H7 (cell line): ENCODE results near the gene LCTL. TPM values are rescaled to one million over a fixed set of nuclear protein-coding genes. Genes with fewer than 3 reads are reported as not detected.

Experiments used
- DNase-seq: peaks from one replicate; pipeline ENCODE4 v3.0.0; 2012
- H3K27me3 ChIP-seq: 2 replicates; pipeline ENCODE4 v1.6.0; 2011; ENCODE audit warnings: mild to moderate bottlenecking, low read length; ENCODE audit not compliant: control insufficient read depth, insufficient read depth
- H3K36me3 ChIP-seq: replicated peaks from 2 replicates; pipeline ENCODE4 v1.5.1; 2011; ENCODE audit warnings: low read length; ENCODE audit not compliant: control insufficient read depth, insufficient read depth
- H3K4me3 ChIP-seq: 2 replicates; pipeline ENCODE4 v1.5.1; 2011; ENCODE audit warnings: low read depth, mild to moderate bottlenecking, control low read depth, low read length, moderate library complexity; ENCODE audit not compliant: insufficient read depth
- total RNA-seq: library from RNA; depleted of rRNA; stranded (reverse); fragments of >200 nt; shearing (Covaris generic); gene quantifications from 2 replicates; pipeline ENCODE4 v1.2.3, GENCODE V29; 2014

Gene LCTL
- total RNA-seq, 1 experiment from 2014 or later, result 1.9 TPM

DNA sequence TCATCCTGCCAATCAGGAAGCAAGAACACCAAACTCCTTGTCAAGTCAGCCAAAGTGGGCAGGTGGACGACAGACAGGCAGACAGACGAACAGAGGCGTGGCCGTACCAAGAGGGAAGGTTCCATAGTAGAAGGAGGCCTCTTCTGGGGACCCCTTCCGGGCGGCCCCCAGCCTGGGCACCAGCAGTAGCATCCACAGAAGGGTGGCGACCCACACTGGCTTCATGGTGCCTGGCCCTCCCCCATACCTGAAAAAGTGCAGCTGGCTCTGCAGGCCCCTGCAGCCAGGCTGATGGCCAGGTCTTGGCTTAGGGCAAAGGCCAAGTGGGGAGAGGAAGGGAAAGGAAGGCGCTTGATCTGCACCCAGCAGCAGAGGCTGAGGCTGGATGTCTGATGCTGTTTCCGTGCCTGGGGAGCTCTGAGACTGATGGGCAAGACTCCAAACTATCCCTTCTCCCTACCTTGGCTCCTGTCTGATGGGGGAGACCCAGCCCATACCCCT is 607 bp downstream of the LCTL start:
- H3K4me3 ChIP-seq, result no peak overlapping the region
- DNase-seq, result no peak
- no peaks in the 10 kb centered on the region for H3K36me3 ChIP-seq
- no peaks in the 10 kb centered on the region for H3K27me3 ChIP-seq

DNA sequence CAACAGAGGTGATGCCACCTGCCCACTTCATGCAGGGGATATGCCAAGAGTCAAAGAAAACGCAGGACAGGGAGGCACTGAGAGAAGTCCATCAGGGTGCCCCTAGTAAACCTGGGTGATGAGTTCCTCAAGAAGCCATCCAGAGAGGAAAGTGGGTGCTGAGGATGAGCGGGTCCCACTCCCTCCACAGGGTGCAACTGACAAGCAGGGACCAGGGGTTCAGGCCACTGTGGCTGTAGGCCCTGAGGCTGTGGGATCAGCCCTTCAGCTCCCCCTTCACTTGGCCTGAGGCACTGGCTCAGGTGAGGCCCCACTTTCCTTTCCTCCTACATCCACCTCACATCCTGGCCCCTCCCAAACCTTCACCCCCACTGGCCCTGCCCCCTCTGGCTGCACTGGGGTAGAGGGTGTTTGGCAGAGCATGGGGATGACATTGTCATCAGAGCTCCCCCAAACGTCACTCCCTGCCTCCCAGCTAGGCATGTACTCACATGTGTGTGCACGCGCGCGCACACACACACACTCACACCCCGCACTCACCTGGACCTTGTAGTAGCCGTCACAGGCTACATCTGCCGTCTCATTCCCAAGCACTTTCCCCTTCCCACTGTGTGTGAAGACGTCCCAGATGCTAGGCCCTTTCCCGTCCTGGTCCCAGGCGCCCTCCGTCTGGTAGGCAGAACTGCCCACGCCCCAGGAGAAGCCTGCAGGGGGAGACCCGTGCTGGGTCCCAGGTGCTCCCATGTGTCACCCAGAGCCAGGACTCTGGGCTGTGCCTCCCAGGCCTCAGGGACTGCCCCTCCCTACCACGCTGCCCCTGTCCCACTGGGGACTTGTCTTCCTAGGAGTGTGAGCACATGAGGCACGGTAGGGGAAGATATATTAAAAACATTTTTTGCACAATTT is 1.4 kb downstream of the LCTL start:
- Histone ChIP-seq H3K4me3 (no peak overlapping the region), H3K36me3 (no peaks in the 10 kb centered on the region), H3K27me3 (no peaks in the 10 kb centered on the region)
- DNase-seq, result peak; percentile 66

DNA sequence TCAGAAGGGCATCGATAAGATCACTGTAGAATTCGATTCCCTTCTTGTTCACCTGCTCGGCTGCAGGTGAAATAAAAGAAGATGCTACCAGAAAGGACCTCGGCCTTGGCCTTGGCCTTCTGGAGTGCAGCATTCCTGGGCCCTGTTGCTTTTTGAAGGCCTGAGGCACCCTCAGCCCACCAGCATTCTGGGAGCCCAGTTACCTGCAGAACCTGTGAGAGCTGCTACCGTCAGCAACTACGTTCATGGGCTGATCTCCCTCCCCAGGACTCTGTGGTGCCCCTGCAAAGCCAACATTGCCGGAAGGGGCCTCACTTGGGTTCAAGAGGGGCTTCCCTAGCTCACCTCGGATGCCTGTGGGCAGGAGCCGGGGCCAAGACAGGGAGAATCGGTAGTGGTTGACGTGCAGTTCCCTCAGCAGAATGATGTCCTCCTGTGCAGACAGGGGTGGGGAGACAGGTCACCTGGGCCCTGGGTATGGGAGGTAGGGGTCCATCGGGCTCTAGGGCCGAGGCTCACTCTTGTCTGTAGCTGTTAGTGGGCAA is 2.2 kb downstream of the LCTL start:
- Histone ChIP-seq H3K36me3 (no peaks in the 10 kb centered on the region), H3K4me3 (no peak overlapping the region), H3K27me3 (no peaks in the 10 kb centered on the region)
- DNase-seq, result no peak

GRCh38 chr15:66563126-66563525 is 2.7 kb downstream of the LCTL start:
- no peaks in the 10 kb centered on the region for H3K27me3 ChIP-seq
- no peaks in the 10 kb centered on the region for H3K36me3 ChIP-seq
- no peak overlapping the region for H3K4me3 ChIP-seq
- DNase-seq, result no peak

DNA sequence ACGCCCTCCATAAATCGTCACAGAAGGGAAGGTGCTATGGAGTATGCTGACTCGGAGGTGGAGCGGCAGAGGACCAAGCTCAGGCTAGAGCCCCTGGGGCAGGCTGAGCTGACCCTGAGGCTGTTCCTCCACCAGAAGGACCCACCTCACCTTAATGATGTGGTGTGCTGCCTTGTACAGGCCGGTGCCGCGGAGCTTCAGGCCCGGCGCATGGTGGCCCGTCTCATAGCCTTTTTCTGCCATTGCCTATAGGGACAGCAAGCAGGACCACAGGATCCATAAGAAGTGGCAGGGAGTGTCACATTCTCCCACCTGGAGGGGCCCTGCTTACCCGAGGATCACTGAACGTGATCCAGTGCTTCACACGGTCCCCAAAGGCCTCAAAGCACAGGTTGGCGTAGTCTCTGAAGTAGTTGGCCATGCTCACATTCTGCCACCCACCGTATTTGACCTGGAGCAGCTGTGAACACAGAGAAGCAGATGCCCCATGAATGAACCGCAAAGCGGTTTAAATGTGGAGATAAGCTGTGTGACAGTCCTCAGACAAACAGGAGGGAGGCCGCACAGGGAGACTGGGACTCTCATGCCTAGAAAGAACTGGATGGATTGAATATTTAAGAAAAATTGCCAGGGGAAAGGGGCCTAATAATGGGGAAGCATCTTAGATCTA is 4.8 kb downstream of the LCTL start:
- Histone ChIP-seq H3K36me3 (no peaks in the 10 kb centered on the region), H3K4me3 (no peak overlapping the region), H3K27me3 (no peaks in the 10 kb centered on the region)
- no peak for DNase-seq

GRCh38 chr15:66558271-66558670 is 7.5 kb downstream of the LCTL start:
- no peaks in the 10 kb centered on the region for H3K36me3 ChIP-seq
- no peaks in the 10 kb centered on the region for H3K27me3 ChIP-seq
- DNase-seq, result no peak
- H3K4me3 ChIP-seq, result no peak overlapping the region

- Histone ChIP-seq H3K4me3 (no peak overlapping the region), H3K27me3 (no peaks in the 10 kb centered on the region), H3K36me3 (no peaks in the 10 kb centered on the region)
- DNase-seq, result no peak
Observed at GRCh38 chr15:66555685-66556084, 10.1 kb downstream of the LCTL start.

DNA sequence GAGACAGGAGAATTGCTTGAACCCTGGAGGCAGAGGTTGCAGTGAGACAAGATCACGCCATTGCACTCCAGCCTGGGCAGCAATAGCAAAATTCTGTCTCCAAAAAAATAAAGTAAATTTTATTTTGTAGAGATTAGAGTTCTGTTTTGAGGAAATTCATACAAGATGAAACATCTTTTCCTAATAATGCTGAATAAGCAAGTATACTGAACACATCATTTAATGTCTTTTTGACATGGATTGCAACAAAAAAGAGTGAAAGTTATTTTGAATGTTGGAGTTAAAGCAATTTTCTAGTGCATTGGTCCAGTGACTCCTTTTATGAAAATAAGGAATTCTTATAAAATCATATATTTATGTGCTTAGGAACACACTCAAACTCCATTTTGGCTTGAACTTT is 20.5 kb downstream of the LCTL start:
- no peak overlapping the region for H3K4me3 ChIP-seq
- H3K36me3 ChIP-seq, result peaks cover 3% of the 10 kb centered on the region
- no peaks in the 10 kb centered on the region for H3K27me3 ChIP-seq
- DNase-seq, result no peak

DNA sequence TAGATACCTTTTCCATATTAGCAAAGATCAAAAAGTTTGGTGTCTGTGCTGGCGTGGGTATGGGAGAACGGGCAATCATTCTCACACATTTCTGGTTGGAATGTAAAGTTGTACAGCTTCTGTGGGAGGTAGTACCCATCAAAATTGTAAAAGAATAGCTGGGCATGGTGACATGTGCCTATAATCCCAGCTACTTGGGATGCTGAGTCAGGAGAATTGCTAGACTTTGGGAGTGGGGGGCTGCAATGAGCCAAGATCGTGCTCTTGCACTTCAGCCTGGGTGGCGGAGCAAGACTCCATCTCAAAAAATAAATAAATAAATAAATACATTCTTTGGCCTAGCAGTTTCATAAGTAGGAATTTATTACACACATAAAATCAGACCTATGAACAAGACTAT is 22.9 kb downstream of the LCTL start:
- no peak for DNase-seq
- Histone ChIP-seq H3K27me3 (no peaks in the 10 kb centered on the region), H3K36me3 (peaks cover 5% of the 10 kb centered on the region), H3K4me3 (no peak overlapping the region)

- H3K36me3 ChIP-seq, result peaks cover 12% of the 10 kb centered on the region
- H3K27me3 ChIP-seq, result no peaks in the 10 kb centered on the region
- H3K4me3 ChIP-seq, result no peak overlapping the region
- DNase-seq, result no peak
Observed at GRCh38 chr15:66535056-66535455, 30.7 kb downstream of the LCTL start.

DNA sequence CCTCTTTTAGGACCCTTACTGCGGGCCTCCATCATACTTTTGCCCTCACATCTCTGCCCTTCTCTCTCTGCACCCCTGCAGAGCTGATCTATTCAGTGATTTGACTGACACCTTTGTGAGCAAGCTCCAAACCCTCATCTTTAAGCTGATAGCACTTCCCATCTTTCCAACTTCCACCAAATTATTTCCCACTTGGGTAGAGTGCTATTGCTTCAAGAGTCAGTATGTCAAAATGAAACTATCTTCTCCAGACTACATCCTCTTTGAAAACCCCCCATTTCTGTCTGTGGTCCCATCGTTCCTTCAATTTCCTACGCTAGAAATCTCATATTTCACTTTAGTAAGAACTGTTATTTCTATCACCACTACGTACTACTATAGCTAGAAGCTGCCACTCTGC is 41.0 kb downstream of the LCTL start:
- Histone ChIP-seq H3K27me3 (no peaks in the 10 kb centered on the region), H3K4me3 (no peak overlapping the region), H3K36me3 (peaks cover 16% of the 10 kb centered on the region)
- no peak for DNase-seq

DNA sequence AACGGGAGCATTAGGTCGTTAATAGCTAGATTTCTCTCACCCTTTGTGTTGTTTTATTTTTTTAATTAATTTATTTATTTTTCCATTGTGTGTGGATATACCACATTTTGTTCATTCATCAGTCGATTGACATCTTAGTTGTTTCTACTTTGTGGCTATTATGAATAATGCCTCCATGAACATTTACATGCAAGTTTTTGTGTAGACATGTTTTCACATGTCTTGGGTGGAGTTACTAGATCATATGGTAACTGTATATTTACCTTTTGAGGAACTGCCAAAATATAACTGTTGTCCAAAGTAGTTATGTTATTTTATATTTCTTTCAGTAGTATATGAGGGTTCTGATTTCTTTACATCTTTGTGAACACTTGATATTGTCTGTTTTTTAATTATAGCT is 41.9 kb downstream of the LCTL start:
- DNase-seq, result no peak
- Histone ChIP-seq H3K36me3 (peaks cover 10% of the 10 kb centered on the region), H3K4me3 (no peak overlapping the region), H3K27me3 (no peaks in the 10 kb centered on the region)

GRCh38 chr15:66515901-66516322 is 49.9 kb downstream of the LCTL start:
- Histone ChIP-seq H3K36me3 (peaks cover 7% of the 10 kb centered on the region), H3K4me3 (no peak overlapping the region), H3K27me3 (no peaks in the 10 kb centered on the region)
- no peak for DNase-seq

DNA sequence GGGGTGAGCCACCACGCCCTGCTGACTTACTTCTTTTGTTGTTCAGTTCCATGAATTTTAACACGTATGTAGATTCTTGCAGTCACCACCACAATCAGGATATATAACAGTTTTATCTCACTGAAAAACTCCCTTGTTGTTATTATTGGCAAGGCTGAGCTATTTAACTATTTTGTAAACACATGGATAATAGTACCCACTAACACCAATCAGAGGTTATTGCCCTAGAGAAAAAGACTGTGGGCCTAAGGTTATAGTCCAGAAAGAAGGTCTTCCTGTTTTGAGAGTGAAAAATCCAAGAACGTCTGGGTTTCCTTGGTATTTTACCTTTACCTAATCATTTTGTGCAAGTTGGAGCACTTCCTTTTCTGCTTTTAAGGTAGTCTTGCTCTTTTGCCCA is 51.2 kb downstream of the LCTL start:
- Histone ChIP-seq H3K4me3 (no peak overlapping the region), H3K36me3 (peaks cover 6% of the 10 kb centered on the region)
- no peak for DNase-seq

More for the DNA sequence above, 51.2 kb downstream of the LCTL start:
- no peaks in the 10 kb centered on the region for H3K27me3 ChIP-seq
